K562 (cell line): ENCODE results near the gene RSBN1L. TPM values are rescaled to one million over a fixed set of nuclear protein-coding genes. Genes with fewer than 3 reads are reported as not detected.
A peak's percentile ranks its signal among the peaks of the same experiment; 100 is the strongest.

ENCODE experiments used
- NCOA6 ChIP-seq: fragments of 450-650 bp; IDR thresholded peaks from 2 replicates; pipeline ENCODE4 v1.6.1; 2017; ENCODE audit warnings: mild to moderate bottlenecking
- NCOR1 ChIP-seq: fragments of 450-650 bp; IDR thresholded peaks from 2 replicates; pipeline ENCODE4 v1.6.1; 2016; ENCODE audit warnings: mild to moderate bottlenecking, moderate library complexity
- ZNF24 ChIP-seq: fragments of 450-650 bp; IDR thresholded peaks from 2 replicates; pipeline ENCODE4 v1.6.1; 2016
- ZNF431 ChIP-seq: sonication (generic); formaldehyde crosslinking; IDR thresholded peaks from 2 replicates; pipeline ENCODE4 v1.8.0; 2022; ENCODE audit warnings: mild to moderate bottlenecking, missing genetic modification reagents
- polyA plus RNA-seq, 8 experiments: library from polyadenylated mRNA; depleted of rRNA in 4 of 8; stranded (reverse) in 5 of 8; unstranded in 3 of 8; fragments of >200 nt; fragmentation: Nextera tagmentation in 2 of 8; fragmentation: Illumina TruSeq in 1 of 8; extraction: Ambion mirVana in 2 of 8; extraction: Trizol in 1 of 8; gene quantifications; 2 replicates each; pipeline versions ENCODE4 v1.2.1 to v1.2.3, GENCODE V29; 2011 to 2014; ENCODE audit warnings: inconsistent platforms in 1 of 8, missing spikeins in 1 of 8
- total RNA-seq, 7 experiments: library from RNA; depleted of rRNA in 6 of 7; stranded (reverse); fragments of >200 nt in 6 of 7; fragmentation: Illumina TruSeq in 2 of 7; extraction: Trizol in 2 of 7; gene quantifications; 2 replicates each; pipeline versions ENCODE4 v1.2.1 to v1.2.3, GENCODE V29; 2011 to 2021; ENCODE audit warnings: low replicate concordance in 1 of 7
- TF ChIP-seq, protein P1 (sequence below): sonication (generic); formaldehyde crosslinking; IDR thresholded peaks from 2 replicates; pipeline ENCODE4 v1.8.1; 2023; ENCODE audit warnings: mild to moderate bottlenecking, missing genetic modification reagents
- TF ChIP-seq, protein P2 (sequence below), 2 experiments: fragments of 450-650 bp; IDR thresholded peaks; 2 replicates each; pipeline ENCODE4 v1.6.1; 2016
- TF ChIP-seq, protein P3 (sequence below), 2 experiments: fragments of 450-650 bp; formaldehyde crosslinking in 1 of 2; IDR thresholded peaks; 2 replicates each; pipeline versions ENCODE4 v1.4.0 to v1.6.1; 2014 to 2020; ENCODE audit warnings: mild to moderate bottlenecking in 2 of 2, borderline replicate concordance in 1 of 2, low read depth in 1 of 2
- TF ChIP-seq, protein P4 (sequence below): sonication (generic); formaldehyde crosslinking; IDR thresholded peaks from 2 replicates; pipeline ENCODE4 v1.8.1; 2022; ENCODE audit warnings: missing genetic modification reagents
- TF ChIP-seq, protein P5 (sequence below): fragments of 250-450 bp; sonication (Bioruptor Pico); IDR thresholded peaks from 2 replicates; pipeline ENCODE4 v1.4.0; 2020
- TF ChIP-seq, protein P6 (sequence below): sonication (generic); IDR thresholded peaks from 2 replicates; pipeline ENCODE4 v1.6.1; 2016
- TF ChIP-seq, protein P7 (sequence below): sonication (generic); formaldehyde crosslinking; IDR thresholded peaks from 2 replicates; pipeline ENCODE4 v1.8.0; 2022; ENCODE audit warnings: mild to moderate bottlenecking, missing genetic modification reagents

RSBN1L gene
- total and polyA plus RNA-seq, 9 of the 15 experiments (the other 6 are each of a cell fraction or from before 2014, with no cell fraction given): 6.2 to 35.2 (median 20.1) TPM

DNA sequence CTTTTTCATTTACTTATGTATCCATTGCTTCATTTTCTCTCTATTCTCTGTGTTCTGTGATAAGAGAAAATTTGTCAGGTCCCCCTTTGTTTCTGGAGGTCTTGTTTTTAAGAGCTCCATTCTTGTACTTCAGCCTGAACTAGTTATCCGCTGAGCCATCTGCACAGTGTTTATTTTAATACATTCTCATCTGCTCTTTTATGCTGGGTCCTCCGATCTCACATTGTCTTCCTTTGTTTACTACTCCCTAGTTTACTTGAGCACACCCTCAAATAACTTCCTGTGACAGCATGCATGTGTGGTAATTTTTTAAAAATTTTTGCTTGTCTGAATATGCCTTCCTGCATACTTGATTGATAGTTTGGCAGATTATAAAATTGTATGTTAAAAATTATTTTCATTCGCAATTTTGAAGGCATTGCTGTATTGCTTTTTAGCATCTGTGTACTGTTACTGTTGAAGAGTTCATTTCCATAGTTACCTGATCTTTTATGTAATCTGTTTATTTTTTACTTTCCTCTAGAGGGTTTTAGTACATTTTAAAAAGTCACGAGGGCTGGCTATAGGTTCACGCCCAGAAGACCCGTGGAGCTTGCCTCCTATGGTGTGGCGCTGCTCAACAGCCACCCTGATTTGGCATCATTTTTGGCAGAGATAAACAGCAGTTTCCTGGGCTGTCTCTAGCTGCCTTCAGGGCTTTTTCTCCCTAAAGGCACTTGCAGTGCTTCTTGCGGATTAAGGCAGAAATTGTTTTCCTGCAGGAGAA, 31.9 kb downstream of the RSBN1L start (continued):
- TF ChIP-seq ZNF431 (CRISPR knock-in tag) (no peak), ZNF24 (no peak), NCOR1 (0 out of 2 replicates have a peak, but pooled peaks have one; percentile 41), NCOA6 (no peak)
- TF ChIP-seq, protein P1, sequence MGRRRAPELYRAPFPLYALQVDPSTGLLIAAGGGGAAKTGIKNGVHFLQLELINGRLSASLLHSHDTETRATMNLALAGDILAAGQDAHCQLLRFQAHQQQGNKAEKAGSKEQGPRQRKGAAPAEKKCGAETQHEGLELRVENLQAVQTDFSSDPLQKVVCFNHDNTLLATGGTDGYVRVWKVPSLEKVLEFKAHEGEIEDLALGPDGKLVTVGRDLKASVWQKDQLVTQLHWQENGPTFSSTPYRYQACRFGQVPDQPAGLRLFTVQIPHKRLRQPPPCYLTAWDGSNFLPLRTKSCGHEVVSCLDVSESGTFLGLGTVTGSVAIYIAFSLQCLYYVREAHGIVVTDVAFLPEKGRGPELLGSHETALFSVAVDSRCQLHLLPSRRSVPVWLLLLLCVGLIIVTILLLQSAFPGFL: no peak
- TF ChIP-seq, protein P2, sequence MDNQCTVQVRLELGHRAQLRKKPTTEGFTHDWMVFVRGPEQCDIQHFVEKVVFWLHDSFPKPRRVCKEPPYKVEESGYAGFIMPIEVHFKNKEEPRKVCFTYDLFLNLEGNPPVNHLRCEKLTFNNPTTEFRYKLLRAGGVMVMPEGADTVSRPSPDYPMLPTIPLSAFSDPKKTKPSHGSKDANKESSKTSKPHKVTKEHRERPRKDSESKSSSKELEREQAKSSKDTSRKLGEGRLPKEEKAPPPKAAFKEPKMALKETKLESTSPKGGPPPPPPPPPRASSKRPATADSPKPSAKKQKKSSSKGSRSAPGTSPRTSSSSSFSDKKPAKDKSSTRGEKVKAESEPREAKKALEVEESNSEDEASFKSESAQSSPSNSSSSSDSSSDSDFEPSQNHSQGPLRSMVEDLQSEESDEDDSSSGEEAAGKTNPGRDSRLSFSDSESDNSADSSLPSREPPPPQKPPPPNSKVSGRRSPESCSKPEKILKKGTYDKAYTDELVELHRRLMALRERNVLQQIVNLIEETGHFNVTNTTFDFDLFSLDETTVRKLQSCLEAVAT (IDR thresholded peaks at IDR 0.05): no peak
- TF ChIP-seq, protein P3, sequence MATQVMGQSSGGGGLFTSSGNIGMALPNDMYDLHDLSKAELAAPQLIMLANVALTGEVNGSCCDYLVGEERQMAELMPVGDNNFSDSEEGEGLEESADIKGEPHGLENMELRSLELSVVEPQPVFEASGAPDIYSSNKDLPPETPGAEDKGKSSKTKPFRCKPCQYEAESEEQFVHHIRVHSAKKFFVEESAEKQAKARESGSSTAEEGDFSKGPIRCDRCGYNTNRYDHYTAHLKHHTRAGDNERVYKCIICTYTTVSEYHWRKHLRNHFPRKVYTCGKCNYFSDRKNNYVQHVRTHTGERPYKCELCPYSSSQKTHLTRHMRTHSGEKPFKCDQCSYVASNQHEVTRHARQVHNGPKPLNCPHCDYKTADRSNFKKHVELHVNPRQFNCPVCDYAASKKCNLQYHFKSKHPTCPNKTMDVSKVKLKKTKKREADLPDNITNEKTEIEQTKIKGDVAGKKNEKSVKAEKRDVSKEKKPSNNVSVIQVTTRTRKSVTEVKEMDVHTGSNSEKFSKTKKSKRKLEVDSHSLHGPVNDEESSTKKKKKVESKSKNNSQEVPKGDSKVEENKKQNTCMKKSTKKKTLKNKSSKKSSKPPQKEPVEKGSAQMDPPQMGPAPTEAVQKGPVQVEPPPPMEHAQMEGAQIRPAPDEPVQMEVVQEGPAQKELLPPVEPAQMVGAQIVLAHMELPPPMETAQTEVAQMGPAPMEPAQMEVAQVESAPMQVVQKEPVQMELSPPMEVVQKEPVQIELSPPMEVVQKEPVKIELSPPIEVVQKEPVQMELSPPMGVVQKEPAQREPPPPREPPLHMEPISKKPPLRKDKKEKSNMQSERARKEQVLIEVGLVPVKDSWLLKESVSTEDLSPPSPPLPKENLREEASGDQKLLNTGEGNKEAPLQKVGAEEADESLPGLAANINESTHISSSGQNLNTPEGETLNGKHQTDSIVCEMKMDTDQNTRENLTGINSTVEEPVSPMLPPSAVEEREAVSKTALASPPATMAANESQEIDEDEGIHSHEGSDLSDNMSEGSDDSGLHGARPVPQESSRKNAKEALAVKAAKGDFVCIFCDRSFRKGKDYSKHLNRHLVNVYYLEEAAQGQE (IDR thresholded peaks at IDR 0.05; ENCODE audit: borderline replicate concordance): no peak
- TF ChIP-seq, protein P3 (CRISPR knock-in tag; IDR thresholded peaks at IDR 0.05; ENCODE audit: low read depth): no peak
- TF ChIP-seq, protein P4, sequence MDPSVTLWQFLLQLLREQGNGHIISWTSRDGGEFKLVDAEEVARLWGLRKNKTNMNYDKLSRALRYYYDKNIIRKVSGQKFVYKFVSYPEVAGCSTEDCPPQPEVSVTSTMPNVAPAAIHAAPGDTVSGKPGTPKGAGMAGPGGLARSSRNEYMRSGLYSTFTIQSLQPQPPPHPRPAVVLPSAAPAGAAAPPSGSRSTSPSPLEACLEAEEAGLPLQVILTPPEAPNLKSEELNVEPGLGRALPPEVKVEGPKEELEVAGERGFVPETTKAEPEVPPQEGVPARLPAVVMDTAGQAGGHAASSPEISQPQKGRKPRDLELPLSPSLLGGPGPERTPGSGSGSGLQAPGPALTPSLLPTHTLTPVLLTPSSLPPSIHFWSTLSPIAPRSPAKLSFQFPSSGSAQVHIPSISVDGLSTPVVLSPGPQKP: no peak
- TF ChIP-seq, protein P5, sequence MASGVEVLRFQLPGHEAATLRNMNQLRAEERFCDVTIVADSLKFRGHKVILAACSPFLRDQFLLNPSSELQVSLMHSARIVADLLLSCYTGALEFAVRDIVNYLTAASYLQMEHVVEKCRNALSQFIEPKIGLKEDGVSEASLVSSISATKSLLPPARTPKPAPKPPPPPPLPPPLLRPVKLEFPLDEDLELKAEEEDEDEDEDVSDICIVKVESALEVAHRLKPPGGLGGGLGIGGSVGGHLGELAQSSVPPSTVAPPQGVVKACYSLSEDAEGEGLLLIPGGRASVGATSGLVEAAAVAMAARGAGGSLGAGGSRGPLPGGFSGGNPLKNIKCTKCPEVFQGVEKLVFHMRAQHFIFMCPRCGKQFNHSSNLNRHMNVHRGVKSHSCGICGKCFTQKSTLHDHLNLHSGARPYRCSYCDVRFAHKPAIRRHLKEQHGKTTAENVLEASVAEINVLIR: no peak
- TF ChIP-seq, protein P6, sequence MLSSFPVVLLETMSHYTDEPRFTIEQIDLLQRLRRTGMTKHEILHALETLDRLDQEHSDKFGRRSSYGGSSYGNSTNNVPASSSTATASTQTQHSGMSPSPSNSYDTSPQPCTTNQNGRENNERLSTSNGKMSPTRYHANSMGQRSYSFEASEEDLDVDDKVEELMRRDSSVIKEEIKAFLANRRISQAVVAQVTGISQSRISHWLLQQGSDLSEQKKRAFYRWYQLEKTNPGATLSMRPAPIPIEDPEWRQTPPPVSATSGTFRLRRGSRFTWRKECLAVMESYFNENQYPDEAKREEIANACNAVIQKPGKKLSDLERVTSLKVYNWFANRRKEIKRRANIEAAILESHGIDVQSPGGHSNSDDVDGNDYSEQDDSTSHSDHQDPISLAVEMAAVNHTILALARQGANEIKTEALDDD: no peak
- TF ChIP-seq, protein P7, sequence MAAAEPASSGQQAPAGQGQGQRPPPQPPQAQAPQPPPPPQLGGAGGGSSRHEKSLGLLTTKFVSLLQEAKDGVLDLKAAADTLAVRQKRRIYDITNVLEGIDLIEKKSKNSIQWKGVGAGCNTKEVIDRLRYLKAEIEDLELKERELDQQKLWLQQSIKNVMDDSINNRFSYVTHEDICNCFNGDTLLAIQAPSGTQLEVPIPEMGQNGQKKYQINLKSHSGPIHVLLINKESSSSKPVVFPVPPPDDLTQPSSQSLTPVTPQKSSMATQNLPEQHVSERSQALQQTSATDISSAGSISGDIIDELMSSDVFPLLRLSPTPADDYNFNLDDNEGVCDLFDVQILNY: no peak
